A549 (cell line): ENCODE data around the gene TTLL11. TPM values are rescaled to one million over a fixed set of nuclear protein-coding genes. Genes with fewer than 3 reads are reported as not detected.

Experiments used
- ATAC-seq, 2 experiments: fragments of 200-7000 bp in 1 of 2; fragments of >200 bp in 1 of 2; cut with Nextera tagmentation in 1 of 2; cut with Tn5 transposase in 1 of 2; 3 replicates each; pipeline versions ENCODE4 v1.8.0 to v1.9.1; 2018 to 2020; ENCODE audit warnings: mild to moderate bottlenecking in 1 of 2, moderate library complexity in 1 of 2
- CTCF ChIA-PET: fragments of 300-600 bp; sonication (Branson Sonifier 250); formaldehyde crosslinking; extraction: SDS; loops from one replicate; lab custom pipeline; 2021; ENCODE audit warnings: antibody characterized with exemption, inconsistent platforms; lab: Yijun Ruan, JAX
- POLR2A ChIA-PET: fragments of 350-600 bp; formaldehyde crosslinking; extraction: SDS; loops from one replicate; lab custom pipeline; 2021; ENCODE audit warnings: antibody characterized with exemption, inconsistent platforms; lab: Yijun Ruan, JAX
- DNase-seq, 2 experiments: peaks; one replicate each; pipeline versions ENCODE4 v3.0.0 to v3.0.0-alpha.2; 2011 to 2016; ENCODE audit warnings: low read depth in 1 of 2, low spot score in 1 of 2
- FAIRE-seq: peaks from 2 replicates; lab custom pipeline; 2011; peaks lifted over from hg19 to GRCh38; lab: Jason Lieb, UNC
- H3K27ac ChIP-seq, 2 experiments: fragments of >200 bp; sonication (Bioruptor Twin); formaldehyde crosslinking; 3 replicates each; pipeline ENCODE4 v1.5.1; 2016 to 2017
- H3K4me1 ChIP-seq: fragments of >200 bp; sonication (Bioruptor Twin); formaldehyde crosslinking; 3 replicates; pipeline ENCODE4 v1.6.1; 2016
- H3K4me2 ChIP-seq: fragments of >200 bp; sonication (Bioruptor Twin); formaldehyde crosslinking; 3 replicates; pipeline ENCODE4 v1.6.1; 2016
- H3K4me3 ChIP-seq: fragments of >200 bp; sonication (Bioruptor Twin); formaldehyde crosslinking; 3 replicates; pipeline ENCODE4 v1.5.1; 2016
- H3K9me3 ChIP-seq: fragments of >200 bp; sonication (Bioruptor Twin); formaldehyde crosslinking; 3 replicates; pipeline ENCODE4 v1.6.1; 2016
- BCL3 ChIP-seq: fragments of >200 bp; sonication (Bioruptor Twin); formaldehyde crosslinking; IDR thresholded peaks from 3 replicates; pipeline ENCODE4 v1.6.1; 2016
- CEBPB ChIP-seq, 2 experiments: fragments of >200 bp in 1 of 2; sonication (Bioruptor Twin) in 1 of 2; formaldehyde crosslinking in 1 of 2; IDR thresholded peaks; 2 replicates each; pipeline ENCODE4 v1.6.1; 2012 to 2016
- CTCF ChIP-seq: fragments of >200 bp; sonication (Bioruptor Twin); formaldehyde crosslinking; IDR thresholded peaks from 3 replicates; pipeline ENCODE4 v1.5.1; 2016
- ELK1 ChIP-seq: fragments of 150-350 bp; IDR thresholded peaks from 2 replicates; pipeline ENCODE4 v1.6.1; 2014; ENCODE audit warnings: low read depth, mild to moderate bottlenecking, low read length
- HDAC2 ChIP-seq: fragments of 200-600 bp; sonication (generic); IDR thresholded peaks from 2 replicates; pipeline ENCODE4 v1.6.1; 2016
- HES2 ChIP-seq: fragments of >200 bp; sonication (Bioruptor Twin); formaldehyde crosslinking; IDR thresholded peaks from 2 replicates; pipeline ENCODE4 v1.6.1; 2016
- HOXA7 ChIP-seq: fragments of 250-450 bp; sonication (Bioruptor Pico); IDR thresholded peaks from 2 replicates; pipeline ENCODE4 v1.5.0; 2020; ENCODE audit warnings: mild to moderate bottlenecking, moderate library complexity
- JUNB ChIP-seq: fragments of >200 bp; sonication (Bioruptor Twin); formaldehyde crosslinking; IDR thresholded peaks from 2 replicates; pipeline ENCODE4 v1.6.1; 2016
- KDM1A ChIP-seq: fragments of 200-600 bp; sonication (generic); IDR thresholded peaks from 2 replicates; pipeline ENCODE4 v1.6.1; 2016; ENCODE audit warnings: low read depth, mild to moderate bottlenecking
- KDM5A ChIP-seq: fragments of 200-600 bp; sonication (generic); IDR thresholded peaks from 2 replicates; pipeline ENCODE4 v1.6.1; 2016; ENCODE audit warnings: antibody characterized with exemption, mild to moderate bottlenecking
- MAFK ChIP-seq: fragments of 450-650 bp; IDR thresholded peaks from 2 replicates; pipeline ENCODE4 v1.6.1; 2014; ENCODE audit not compliant: partially characterized antibody
- PHF8 ChIP-seq: fragments of 200-600 bp; sonication (generic); IDR thresholded peaks from 2 replicates; pipeline ENCODE4 v1.6.1; 2016; ENCODE audit warnings: low read depth, mild to moderate bottlenecking, antibody characterized with exemption, moderate library complexity, borderline replicate concordance
- RAD21 ChIP-seq, 2 experiments: fragments of >200 bp in 1 of 2; sonication (Bioruptor Twin) in 1 of 2; formaldehyde crosslinking in 1 of 2; IDR thresholded peaks in 1 of 2; conservative IDR thresholded peaks in 1 of 2; 2 replicates in 1 of 2; 3 replicates in 1 of 2; pipeline ENCODE4 v1.6.1; 2012 to 2018; ENCODE audit warnings: inconsistent platforms in 1 of 2
- RCOR1 ChIP-seq: fragments of 150-350 bp; IDR thresholded peaks from 2 replicates; pipeline ENCODE4 v1.6.1; 2014; ENCODE audit warnings: antibody characterized with exemption, low read length, low read depth
- REST ChIP-seq: fragments of 200-600 bp; sonication (generic); IDR thresholded peaks from 2 replicates; pipeline ENCODE4 v1.6.1; 2016; ENCODE audit warnings: antibody characterized with exemption, mild to moderate bottlenecking, moderate library complexity
- RFX5 ChIP-seq: fragments of 450-650 bp; IDR thresholded peaks from 2 replicates; pipeline ENCODE4 v1.7.1; 2014; ENCODE audit warnings: antibody characterized with exemption, mild to moderate bottlenecking, moderate library complexity
- USF2 ChIP-seq: fragments of 450-650 bp; IDR thresholded peaks from 2 replicates; pipeline ENCODE4 v1.6.1; 2014; ENCODE audit warnings: antibody characterized with exemption
- WGBS: methylation state at CpG from one replicate; pipeline ENCODE4 v1.1.6; 2017; ENCODE audit errors: missing lambda C conversion rate; 5-methylcytosine and 5-hydroxymethylcytosine counted together
- polyA plus RNA-seq, 4 experiments: library from polyadenylated mRNA; depleted of rRNA in 3 of 4; stranded (reverse); fragments of >200 nt; fragmentation: RNase III in 1 of 4; extraction: RNeasy Plus Mini Kit Qiagen cat#74134 plus additional on column Dnase treatment in 1 of 4; gene quantifications; 2 replicates in 3 of 4; 3 replicates in 1 of 4; pipeline ENCODE4 v1.2.3, GENCODE V29; 2011 to 2017

The TTLL11 gene
- polyA plus RNA-seq, 2 of the 4 experiments (the other 2 are of a cell fraction) = 1.8 to 2.6 TPM

- 96% methylated on average over 16 of the region's 17 CpGs for WGBS
- no peak for DNase-seq
- POLR2A ChIA-PET = no interaction called here
- no peaks in the 10 kb centered on the region for H3K4me1 ChIP-seq
- H3K4me2 ChIP-seq = no peak overlapping the region
- no peak for TF ChIP-seq MAFK
- TF ChIP-seq HOXA7 (CRISPR knock-in tag) = no peak
- TF ChIP-seq USF2 = no peak
- TF ChIP-seq PHF8 = no peak
- TF ChIP-seq REST = no peak
- no peak for TF ChIP-seq HDAC2
- TF ChIP-seq BCL3 = no peak
- TF ChIP-seq KDM1A = no peak
- TF ChIP-seq RFX5 = no peak
- no peak for TF ChIP-seq JUNB
- no peak for TF ChIP-seq RCOR1
- TF ChIP-seq KDM5A = no peak
- TF ChIP-seq CEBPB (IDR thresholded peaks at IDR 0.05) = no peak
- no peak for TF ChIP-seq RAD21 (conservative IDR thresholded peaks at IDR 0.05 in 1 of 2, IDR thresholded peaks at IDR 0.05 in 1 of 2)
- TF ChIP-seq ELK1 = no peak
- no peak for TF ChIP-seq CTCF
- no peak for TF ChIP-seq HES2
- TF ChIP-seq, all 56 proteins: peak for 0
- Histone ChIP-seq H3K4me3 (no peak overlapping the region), H3K27ac (no peak overlapping the region), H3K9me3 (0 out of 3 replicates have a peak, but pooled peaks cover 2% of the 10 kb centered on the region)
- ATAC-seq (no peak), FAIRE-seq (no peak)
- CTCF ChIA-PET = interaction anchor here (1.6 kb wide), 1 partner anchor 48 kb away, joined by 3 read pairs; no protein-coding TSS in a partner anchor
Measured at GRCh38 chr9:121781701-121782464, 311.2 kb downstream of the TTLL11 start.
